DND-41 (cell line): ENCODE results near the gene DOHH.

Source experiments
- EZH2 ChIP-seq: IDR thresholded peaks from 3 replicates; pipeline ENCODE4 v1.6.1; 2012; ENCODE audit warnings: borderline replicate concordance, low read depth, mild to moderate bottlenecking, moderate library complexity, low read length, inconsistent platforms; ENCODE audit not compliant: severe bottlenecking
- TF ChIP-seq, protein P1 (sequence below): IDR thresholded peaks from 2 replicates; pipeline ENCODE4 v1.5.1; 2012; ENCODE audit warnings: borderline replicate concordance, low read length, moderate library complexity, mild to moderate bottlenecking; ENCODE audit not compliant: poor library complexity, severe bottlenecking; ENCODE audit errors: extremely low read depth

DNA sequence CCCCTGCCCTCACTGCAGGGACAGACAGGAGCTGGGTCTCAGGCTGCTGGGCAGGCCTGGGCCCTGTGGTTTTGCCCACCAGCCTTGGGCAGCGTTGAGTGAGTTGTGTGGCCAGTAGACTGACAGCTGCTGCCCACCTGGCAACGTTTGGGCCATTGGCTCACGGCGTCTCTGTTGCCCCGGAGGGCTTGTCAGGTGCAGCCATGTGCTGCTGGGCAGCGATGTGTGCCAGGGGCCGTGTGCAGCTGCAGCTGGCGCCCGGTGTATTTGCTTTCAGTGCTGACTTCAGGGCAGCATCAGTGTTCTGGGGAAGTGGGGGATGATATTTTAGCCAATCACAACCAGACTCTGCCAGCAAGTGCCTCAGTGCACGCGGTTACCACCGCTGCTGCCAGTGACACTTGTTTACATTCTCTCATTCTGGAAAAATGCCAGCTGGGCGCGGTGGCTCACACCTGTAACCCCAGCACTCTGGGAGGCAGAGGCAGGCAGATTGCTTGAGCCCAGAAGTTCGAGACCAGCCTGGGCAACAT, 16.3 kb upstream of the DOHH start:
- TF ChIP-seq, protein P1, sequence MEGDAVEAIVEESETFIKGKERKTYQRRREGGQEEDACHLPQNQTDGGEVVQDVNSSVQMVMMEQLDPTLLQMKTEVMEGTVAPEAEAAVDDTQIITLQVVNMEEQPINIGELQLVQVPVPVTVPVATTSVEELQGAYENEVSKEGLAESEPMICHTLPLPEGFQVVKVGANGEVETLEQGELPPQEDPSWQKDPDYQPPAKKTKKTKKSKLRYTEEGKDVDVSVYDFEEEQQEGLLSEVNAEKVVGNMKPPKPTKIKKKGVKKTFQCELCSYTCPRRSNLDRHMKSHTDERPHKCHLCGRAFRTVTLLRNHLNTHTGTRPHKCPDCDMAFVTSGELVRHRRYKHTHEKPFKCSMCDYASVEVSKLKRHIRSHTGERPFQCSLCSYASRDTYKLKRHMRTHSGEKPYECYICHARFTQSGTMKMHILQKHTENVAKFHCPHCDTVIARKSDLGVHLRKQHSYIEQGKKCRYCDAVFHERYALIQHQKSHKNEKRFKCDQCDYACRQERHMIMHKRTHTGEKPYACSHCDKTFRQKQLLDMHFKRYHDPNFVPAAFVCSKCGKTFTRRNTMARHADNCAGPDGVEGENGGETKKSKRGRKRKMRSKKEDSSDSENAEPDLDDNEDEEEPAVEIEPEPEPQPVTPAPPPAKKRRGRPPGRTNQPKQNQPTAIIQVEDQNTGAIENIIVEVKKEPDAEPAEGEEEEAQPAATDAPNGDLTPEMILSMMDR: no peak
- TF ChIP-seq EZH2: no peak
